Activated CD8-positive, alpha-beta memory T cell treated with anti-CD3 and anti-CD28 coated beads for 4 hours (primary cell): Measurements from ENCODE around the gene LRRC53.

Experiments
- DNase-seq, 2 donors: peaks; one replicate each; pipeline ENCODE4 v3.0.0-alpha.2; 2020; ENCODE audit warnings: low read depth in 2 of 2

LRRC53 gene

DNA sequence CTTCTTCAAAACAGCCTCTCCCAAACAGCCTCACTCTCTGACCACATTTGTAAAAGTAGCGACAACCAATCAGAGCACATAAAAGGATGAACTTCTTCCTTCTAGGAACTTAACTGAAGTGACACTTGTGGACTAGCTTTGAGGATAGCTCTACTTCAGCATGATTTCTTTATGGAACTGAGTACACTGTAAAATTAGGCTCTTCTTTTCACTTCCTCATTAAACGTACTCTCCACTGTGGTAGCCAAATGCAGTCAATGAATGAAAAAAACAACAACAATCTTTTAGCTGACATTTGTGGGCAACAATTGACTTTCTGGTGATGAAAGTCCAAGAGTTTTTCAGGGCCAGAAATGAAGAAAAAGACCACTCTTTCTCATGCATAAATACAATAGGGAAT lies 9.6 kb downstream of the LRRC53 start:
- DNase-seq, result no peak

DNA sequence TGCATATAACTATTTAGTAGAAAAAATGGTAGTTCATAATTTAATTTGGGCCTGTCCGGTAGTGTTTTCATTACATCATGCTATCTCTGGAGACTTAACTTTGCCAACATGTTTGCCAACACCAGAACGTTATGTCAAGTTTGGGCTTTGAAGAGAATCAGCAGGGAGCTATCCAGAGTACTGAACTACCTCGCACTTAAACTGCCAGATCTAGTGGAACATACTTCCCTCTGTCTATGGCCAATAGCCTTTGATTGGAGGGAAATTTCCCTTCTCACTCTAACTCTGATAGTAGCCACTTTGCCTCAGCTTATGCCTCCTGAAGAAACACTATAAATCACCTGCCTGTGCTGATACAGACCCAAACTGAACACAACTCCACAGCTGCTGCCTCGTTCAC lies 10.0 kb downstream of the LRRC53 start:
- no peak for DNase-seq

DNA sequence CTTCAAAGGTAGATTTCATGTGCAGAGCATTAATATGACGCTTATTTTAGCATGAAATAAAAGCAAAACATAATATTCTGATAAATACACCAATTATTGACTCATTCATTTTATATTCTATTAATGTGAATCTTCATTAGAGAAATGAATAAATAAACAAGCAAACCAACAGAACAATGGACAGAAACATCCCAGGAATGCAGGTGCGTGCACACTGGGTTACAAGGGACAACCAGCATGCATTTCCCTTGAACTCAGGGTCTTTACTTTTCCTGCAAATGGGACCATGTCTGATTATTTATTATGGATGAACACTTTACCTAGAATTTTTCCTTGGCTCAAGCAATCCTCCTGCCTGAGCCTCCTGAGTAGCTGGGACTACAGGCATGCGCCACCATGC lies 13.5 kb downstream of the LRRC53 start:
- no peak for DNase-seq

DNA sequence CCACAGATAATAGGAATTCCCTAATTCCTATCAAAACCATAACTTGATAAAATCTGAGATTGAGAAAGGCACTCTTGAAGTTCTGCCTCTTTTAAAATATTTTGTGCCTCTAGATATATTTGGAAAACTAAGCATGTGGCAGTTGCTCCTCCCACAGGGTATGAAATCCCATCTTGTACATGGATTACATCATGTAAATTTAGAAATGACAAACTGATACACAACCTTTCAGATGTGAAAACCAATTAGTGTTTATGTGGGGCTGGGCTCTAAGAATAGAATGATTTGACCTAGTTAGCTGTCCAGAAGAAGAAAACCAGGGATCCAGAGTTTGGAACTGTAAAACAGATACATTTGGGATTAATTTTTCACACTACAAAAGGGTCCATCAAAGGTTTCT lies 15.7 kb downstream of the LRRC53 start:
- DNase-seq, result no peak

GRCh38 chr1:74486036-74486435 lies 26.4 kb downstream of the LRRC53 start:
- no peak for DNase-seq

DNA sequence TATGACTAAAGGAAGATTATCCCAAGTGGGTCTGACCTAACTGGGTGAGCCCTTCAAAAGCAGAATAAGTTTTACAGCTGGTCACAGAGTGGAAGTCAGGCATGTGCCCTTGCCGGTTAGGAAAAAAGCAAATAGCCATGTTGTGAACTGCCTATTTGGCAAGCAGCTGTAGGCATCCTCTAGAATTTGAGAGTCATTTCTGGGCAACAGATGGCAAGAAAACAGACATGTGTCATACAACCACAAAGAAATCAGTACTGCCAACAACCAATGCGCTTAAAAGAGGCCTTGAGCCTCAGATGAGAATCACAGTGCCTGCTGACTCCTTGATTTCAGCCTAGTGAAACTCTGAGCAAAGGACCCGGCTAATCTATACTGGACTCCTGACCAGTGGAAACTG lies 26.8 kb downstream of the LRRC53 start:
- DNase-seq, result no peak

DNA sequence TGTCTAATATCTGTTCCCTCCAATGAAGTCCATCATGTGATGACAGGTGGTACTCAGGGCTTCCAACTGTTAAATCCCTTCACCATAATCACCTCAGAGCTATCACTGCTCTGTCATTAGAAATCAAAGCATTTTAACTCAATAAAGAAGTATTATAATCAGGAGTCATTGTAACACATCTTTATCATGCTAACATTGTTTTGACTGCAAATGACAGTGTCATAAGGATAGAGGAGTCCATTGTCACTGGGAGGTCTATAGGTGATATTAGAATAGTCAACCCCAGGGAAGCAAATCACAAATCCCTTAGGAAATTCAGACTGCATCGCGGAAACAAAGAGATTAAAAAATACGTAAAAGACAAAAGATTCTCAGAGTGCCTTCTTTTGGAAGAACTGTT lies 30.8 kb downstream of the LRRC53 start:
- DNase-seq, result no peak

GRCh38 chr1:74480068-74480467 lies 32.3 kb downstream of the LRRC53 start:
- no peak for DNase-seq

- no peak for DNase-seq
These were observed 33.4 kb downstream of the LRRC53 start for GRCh38 chr1:74478979-74479378.

- no peak for DNase-seq
These were observed 37.8 kb downstream of the LRRC53 start for GRCh38 chr1:74474585-74474984.

- DNase-seq, result no peak
These were observed 40.9 kb downstream of the LRRC53 start for GRCh38 chr1:74471470-74471869.

- DNase-seq, result no peak
These were observed 41.5 kb downstream of the LRRC53 start for GRCh38 chr1:74470936-74471335.

DNA sequence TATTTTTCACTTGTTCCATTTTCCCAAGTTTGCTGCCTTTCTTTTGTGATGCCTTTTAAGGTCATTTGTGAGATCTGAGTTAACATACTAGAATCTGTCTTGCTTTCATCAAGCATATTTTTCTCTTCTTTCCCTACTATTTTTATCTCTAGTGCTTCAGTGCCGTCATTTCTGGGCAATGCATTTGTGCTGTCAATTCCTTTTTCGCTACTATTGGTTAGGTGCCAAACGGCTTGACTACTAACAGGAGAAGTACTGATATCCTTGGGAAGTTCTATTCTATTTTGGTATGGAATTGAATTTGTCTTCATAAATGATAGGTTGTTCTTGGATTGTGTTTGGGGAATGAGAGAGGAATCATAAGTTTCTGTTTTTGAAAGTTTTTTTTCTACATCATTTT lies 42.2 kb downstream of the LRRC53 start:
- no peak for DNase-seq

DNA sequence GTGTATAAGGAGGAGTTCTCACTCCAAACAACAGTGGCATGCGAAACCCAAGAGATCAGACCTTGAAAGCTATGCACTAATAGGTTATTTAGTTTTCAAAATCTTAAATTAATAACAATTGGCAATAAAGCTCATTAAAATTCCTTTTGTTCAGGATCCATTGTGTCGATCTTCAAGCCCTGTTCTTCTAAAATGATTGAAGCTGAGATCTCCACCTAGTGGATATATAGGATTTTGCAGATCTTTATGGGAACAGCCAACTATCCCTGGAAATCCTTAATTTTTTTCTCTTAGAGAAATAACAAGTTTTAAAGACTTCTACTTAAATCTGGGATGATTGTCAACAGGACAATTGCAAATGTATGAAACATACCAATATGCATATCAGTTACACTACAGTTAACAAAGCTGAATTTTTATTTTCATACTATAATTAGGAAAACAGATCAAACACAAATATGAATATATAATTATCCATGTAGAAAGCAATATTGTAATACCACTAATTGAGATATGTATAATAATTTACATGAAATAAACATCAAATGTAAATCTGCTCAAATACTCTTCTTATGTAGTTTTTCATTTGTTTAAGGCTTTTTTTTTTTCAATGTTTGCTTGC lies 43.3 kb downstream of the LRRC53 start:
- no peak for DNase-seq

DNA sequence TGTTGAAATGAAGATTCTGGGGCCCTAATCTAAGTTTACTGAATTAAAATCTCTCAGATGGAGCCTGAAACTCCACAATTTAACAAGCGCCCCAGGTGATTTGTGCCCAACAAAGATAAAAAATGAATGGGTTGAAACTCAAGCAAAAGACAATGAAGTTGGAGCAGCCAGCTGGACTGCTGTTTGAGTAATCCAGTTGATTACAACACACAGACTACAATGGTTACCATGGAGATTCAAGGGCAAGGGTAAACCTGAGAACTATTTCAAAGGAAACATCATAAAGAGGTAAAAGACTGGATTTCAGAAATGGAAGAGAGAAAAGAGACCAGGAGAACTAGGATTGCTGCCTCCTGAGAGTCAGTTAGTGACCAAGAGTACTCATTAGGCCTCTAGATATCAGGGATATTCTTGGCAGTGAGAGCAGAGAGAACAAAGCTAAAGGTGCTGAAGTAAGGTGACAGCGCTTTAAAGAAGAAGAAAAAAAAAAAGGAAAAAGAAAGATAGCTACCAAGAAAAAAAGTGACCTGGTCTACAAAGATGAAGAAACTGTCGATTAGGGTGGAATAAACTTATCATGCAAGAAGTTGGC lies 44.5 kb downstream of the LRRC53 start:
- DNase-seq, result no peak

DNA sequence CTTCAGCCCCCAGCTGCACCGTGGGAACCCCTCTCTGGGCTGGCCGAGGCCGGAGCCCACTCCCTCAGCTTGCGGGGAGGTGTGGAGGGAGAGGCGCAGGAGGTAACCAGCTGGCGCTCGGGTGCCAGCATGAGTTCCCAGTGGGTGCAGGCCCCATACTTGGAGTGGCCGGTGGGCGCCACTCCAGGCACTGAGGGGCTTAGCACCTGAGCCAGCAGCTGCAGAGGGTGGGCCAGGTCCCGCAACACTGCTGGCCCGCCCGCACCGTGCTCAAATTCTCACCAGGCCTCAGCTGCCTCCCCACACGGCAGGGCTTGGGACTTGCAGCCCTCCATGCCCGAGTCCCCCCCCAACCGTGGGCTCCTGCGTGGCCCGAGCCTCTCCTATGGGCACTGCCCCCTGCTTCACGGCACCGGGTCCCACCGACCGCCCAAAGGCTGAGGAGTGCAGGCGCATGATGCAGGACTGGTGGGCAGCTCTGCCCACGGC lies 47.2 kb downstream of the LRRC53 start:
- DNase-seq, result no peak

GRCh38 chr1:74464037-74464436 lies 48.4 kb downstream of the LRRC53 start:
- DNase-seq, result no peak

- no peak for DNase-seq
These were observed 49.0 kb downstream of the LRRC53 start for GRCh38 chr1:74463333-74463988.

- DNase-seq, result no peak
These were observed 55.2 kb downstream of the LRRC53 start for GRCh38 chr1:74457253-74457652.

DNA sequence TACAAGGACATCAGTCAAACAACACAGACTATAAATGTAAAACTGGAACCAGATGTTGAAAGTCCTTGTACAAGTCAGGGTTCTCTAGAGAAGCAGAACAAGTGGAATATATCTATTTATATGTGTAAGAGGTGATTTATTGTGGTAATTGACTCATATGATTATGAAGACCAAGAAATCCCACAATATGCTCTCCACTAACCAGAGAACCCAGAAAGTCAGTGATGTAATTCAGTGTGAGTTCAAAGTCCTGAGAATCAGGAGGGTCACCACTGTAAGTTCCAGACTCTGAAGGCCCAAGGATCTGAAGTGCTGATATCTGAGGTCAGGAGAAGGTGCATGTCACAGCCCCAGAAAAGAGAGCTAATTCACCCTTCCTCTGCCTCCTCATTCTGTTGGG lies 57.0 kb downstream of the LRRC53 start:
- DNase-seq, result no peak

GRCh38 chr1:74453277-74453676 lies 59.1 kb downstream of the LRRC53 start:
- no peak for DNase-seq

GRCh38 chr1:74452035-74452434 lies 60.4 kb downstream of the LRRC53 start:
- DNase-seq, result no peak

GRCh38 chr1:74437035-74437434 lies 75.4 kb downstream of the LRRC53 start:
- DNase-seq, result no peak
